Mesothelial cell of epicardium (in vitro differentiated cells): ENCODE measurements around the gene CDH20. TPM values are rescaled to one million over a fixed set of nuclear protein-coding genes. Genes with fewer than 3 reads are reported as not detected.

Experiments used
- DNase-seq, 2 experiments: peaks; one replicate each; pipeline ENCODE4 v3.0.0; 2021; ENCODE audit warnings: low spot score in 2 of 2; ENCODE audit not compliant: unreplicated experiment in 2 of 2
- H3K27ac Mint-ChIP-seq: 2 replicates; pipeline ENCODE4 v1.8.0; 2021; ENCODE audit warnings: mixed read lengths
- H3K27me3 Mint-ChIP-seq: 2 replicates; pipeline ENCODE4 v1.8.0; 2021; ENCODE audit warnings: low read depth, mixed read lengths
- H3K36me3 Mint-ChIP-seq: 2 replicates; pipeline ENCODE4 v1.8.0; 2021; ENCODE audit warnings: mixed read lengths
- H3K4me1 Mint-ChIP-seq: 2 replicates; pipeline ENCODE4 v1.8.0; 2021; ENCODE audit warnings: mixed read lengths
- H3K4me3 Mint-ChIP-seq: 2 replicates; pipeline ENCODE4 v1.8.0; 2021; ENCODE audit warnings: mild to moderate bottlenecking, moderate library complexity, mixed read lengths
- H3K9me3 Mint-ChIP-seq: 2 replicates; pipeline ENCODE4 v1.8.0; 2021; ENCODE audit warnings: mixed read lengths
- total RNA-seq: library from RNA; stranded (reverse); gene quantifications from 3 replicates; pipeline ENCODE4 v1.2.1, GENCODE V29; 2021
- TF ChIP-seq, protein P1 (sequence below): fragments of 200-600 bp; sonication (generic); IDR thresholded peaks from one replicate; pipeline ENCODE4 v1.5.0; 2021; ENCODE audit warnings: antibody characterized with exemption; ENCODE audit not compliant: unreplicated experiment

Gene CDH20
- total RNA-seq, 1 donor from 2014 or later: 0.89 TPM

DNA sequence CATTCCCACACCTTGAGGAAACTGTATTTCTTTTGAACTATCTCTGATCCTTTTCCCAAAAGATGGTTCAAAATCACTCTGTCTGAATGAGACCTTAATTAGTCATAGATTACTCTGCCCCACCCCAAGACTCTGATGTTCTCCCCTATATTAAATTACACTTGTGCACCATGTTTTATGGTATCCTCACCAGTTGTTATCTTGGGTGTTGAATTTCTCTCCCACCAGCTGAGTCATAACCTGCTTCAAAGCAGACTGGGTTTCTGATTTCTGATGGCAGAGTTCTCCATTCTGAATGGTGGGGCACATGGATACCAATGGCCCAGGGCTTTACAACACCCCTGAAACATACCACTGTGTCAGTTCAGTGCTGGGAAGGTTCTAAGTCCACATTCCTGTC, 15.0 kb downstream of the CDH20 start:
- TF ChIP-seq, protein P1, sequence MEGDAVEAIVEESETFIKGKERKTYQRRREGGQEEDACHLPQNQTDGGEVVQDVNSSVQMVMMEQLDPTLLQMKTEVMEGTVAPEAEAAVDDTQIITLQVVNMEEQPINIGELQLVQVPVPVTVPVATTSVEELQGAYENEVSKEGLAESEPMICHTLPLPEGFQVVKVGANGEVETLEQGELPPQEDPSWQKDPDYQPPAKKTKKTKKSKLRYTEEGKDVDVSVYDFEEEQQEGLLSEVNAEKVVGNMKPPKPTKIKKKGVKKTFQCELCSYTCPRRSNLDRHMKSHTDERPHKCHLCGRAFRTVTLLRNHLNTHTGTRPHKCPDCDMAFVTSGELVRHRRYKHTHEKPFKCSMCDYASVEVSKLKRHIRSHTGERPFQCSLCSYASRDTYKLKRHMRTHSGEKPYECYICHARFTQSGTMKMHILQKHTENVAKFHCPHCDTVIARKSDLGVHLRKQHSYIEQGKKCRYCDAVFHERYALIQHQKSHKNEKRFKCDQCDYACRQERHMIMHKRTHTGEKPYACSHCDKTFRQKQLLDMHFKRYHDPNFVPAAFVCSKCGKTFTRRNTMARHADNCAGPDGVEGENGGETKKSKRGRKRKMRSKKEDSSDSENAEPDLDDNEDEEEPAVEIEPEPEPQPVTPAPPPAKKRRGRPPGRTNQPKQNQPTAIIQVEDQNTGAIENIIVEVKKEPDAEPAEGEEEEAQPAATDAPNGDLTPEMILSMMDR: no peak
- Mint-ChIP-seq H3K4me3 (no peak overlapping the region), H3K4me1 (peaks cover 3% of the 10 kb centered on the region), H3K36me3 (no peaks in the 10 kb centered on the region), H3K9me3 (no peaks in the 10 kb centered on the region), H3K27ac (no peak overlapping the region), H3K27me3 (peaks cover 7% of the 10 kb centered on the region)
- DNase-seq: no peak

DNA sequence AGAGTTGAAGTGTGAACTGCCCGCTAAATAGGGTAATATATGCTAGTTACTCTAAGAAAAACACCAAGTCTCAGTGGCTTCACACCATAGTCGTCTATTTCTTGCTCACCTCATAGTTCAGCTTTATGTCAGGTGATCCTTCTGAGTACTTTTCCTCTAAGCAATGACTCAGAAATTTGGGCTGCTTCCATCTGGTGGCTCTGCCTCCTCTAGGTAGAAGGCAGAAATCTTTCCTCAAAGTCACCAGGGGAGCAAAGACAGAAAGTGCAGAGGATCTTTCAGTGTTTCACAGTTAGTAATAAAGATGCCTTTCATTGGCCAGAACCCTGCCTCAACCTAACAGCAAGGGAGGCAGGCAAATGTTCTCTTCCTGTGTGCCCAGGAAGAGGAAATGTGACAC, 17.3 kb downstream of the CDH20 start:
- Mint-ChIP-seq H3K4me1 (peaks cover 3% of the 10 kb centered on the region), H3K9me3 (no peaks in the 10 kb centered on the region), H3K27me3 (peaks cover 7% of the 10 kb centered on the region), H3K36me3 (no peaks in the 10 kb centered on the region), H3K4me3 (no peak overlapping the region), H3K27ac (no peak overlapping the region)
- DNase-seq: no peak
- TF ChIP-seq, protein P1: no peak

DNA sequence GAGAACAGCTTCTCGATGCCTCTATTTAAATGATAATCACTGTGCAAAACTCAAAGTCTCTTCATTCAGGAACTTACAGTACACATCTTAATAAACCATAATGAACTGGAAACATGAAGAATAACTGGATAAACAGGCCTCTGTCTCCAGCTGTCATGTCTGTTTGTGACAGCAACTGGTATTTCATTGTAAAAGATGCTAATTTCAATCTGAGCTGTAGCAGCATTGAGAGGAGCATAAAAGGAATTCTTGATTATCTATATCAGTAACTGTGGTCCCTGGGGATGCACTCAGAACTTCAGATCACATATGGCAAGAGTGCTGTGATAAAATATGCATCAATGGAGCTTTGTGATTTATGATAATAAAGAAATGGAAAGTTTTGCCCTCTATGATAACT, 18.8 kb downstream of the CDH20 start:
- H3K27ac Mint-ChIP-seq: no peak overlapping the region
- no peak for DNase-seq

DNA sequence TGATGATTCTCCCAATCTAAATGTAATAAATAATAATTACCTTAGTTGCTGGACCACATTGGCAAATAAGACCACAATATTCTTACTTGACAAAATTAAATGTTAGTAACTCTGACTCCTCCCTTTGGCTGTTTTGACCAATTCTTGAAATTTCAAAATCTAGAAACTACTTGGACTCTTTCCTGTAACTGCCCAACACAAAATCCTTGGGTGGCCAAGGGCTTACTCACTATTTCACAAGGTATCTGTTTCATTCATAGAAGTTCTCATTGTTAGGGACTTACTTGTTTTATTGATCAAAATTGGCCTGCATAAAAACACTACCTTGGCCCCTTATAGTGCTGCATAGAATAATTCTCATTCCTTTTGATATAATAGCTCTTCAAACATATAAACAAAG, 19.4 kb downstream of the CDH20 start:
- no peak for DNase-seq
- Mint-ChIP-seq H3K27me3 (peaks cover 7% of the 10 kb centered on the region), H3K36me3 (no peaks in the 10 kb centered on the region), H3K9me3 (no peaks in the 10 kb centered on the region), H3K4me1 (peaks cover 10% of the 10 kb centered on the region), H3K4me3 (no peak overlapping the region), H3K27ac (no peak overlapping the region)
- TF ChIP-seq, protein P1: no peak

More for the DNA sequence above, 18.8 kb downstream of the CDH20 start:
- TF ChIP-seq, protein P1: no peak
- H3K27me3 Mint-ChIP-seq: peaks cover 7% of the 10 kb centered on the region
- peaks cover 10% of the 10 kb centered on the region for H3K4me1 Mint-ChIP-seq
- H3K36me3 Mint-ChIP-seq: no peaks in the 10 kb centered on the region
- no peaks in the 10 kb centered on the region for H3K9me3 Mint-ChIP-seq
- H3K4me3 Mint-ChIP-seq: no peak overlapping the region

DNA sequence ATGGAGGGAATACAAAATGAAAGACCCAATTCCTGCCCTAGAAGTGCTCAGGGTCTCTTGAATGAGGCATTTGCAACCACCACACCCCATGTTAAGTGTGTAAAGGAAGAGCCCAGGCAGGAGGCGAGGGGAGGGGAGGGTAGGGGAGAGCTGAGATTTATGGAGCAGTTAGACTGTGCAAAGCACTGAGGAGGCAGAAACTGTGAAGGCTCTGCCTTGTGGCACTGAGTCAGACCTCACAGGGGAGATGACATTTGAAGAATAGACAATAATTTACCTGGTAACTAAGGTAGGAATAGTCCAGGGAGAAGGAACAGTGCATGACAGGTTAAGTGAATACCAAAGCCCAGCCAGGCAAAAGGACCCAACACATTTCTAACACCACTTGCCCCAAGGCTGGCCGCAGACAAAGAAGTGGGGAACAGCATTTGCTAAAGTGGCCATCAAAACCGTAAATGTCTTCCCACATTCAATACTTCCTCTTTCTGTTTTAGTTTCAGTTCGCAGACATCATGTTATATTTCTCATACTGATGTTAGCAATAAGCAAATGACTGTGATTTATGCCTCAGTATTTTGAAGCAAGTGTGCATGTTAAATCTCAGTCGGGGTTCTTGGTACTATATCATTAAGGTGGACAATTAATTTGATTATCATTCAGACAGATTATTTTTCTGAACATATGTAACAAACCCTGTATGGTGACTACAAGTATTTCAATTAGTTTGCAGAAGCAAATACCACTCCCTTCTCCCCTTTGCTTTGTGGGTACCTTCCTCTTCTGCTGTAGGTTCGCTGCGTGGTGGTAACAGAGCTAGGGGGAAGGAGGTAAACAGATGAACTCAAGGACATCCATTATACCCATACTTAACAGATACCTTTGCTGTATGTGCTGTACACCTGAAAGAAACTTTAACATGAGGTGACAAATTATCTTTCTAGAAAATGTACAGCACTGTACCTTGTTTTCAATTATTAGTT, 27.5 kb downstream of the CDH20 start:
- Mint-ChIP-seq H3K27me3 (peaks cover 9% of the 10 kb centered on the region), H3K4me1 (peaks cover 7% of the 10 kb centered on the region), H3K27ac (no peak overlapping the region), H3K36me3 (no peaks in the 10 kb centered on the region), H3K9me3 (peaks cover 4% of the 10 kb centered on the region), H3K4me3 (no peak overlapping the region)
- no peak for DNase-seq
- TF ChIP-seq, protein P1: no peak
